Ectodermal cell (in vitro differentiated cells): ENCODE results near the gene HINT1.

Experiments
- H3K27ac ChIP-seq: 2 replicates; pipeline ENCODE4 v1.7.0; 2013; ENCODE audit warnings: mild to moderate bottlenecking, low read depth, low read length; ENCODE audit not compliant: insufficient read depth, poor library complexity, severe bottlenecking
- H3K27me3 ChIP-seq: 2 replicates; pipeline ENCODE4 v1.7.0; 2013; ENCODE audit warnings: mild to moderate bottlenecking, low read length; ENCODE audit not compliant: insufficient read depth, control insufficient read depth, poor library complexity, severe bottlenecking
- H3K36me3 ChIP-seq: one replicate; pipeline ENCODE4 v1.7.0; 2013; ENCODE audit warnings: low read length; ENCODE audit not compliant: control insufficient read depth, insufficient read depth
- H3K4me1 ChIP-seq: one replicate; pipeline ENCODE4 v1.7.0; 2013; ENCODE audit warnings: low read length; ENCODE audit not compliant: control insufficient read depth, insufficient read depth
- H3K4me3 ChIP-seq: 2 replicates; pipeline ENCODE4 v1.7.0; 2013; ENCODE audit warnings: low read depth, low read length, control low read depth; ENCODE audit not compliant: insufficient read depth
- H3K9me3 ChIP-seq: 2 replicates; pipeline ENCODE4 v1.7.0; 2013; ENCODE audit warnings: mild to moderate bottlenecking, low read length, moderate library complexity; ENCODE audit not compliant: control insufficient read depth
- WGBS, 2 experiments: methylation state at CpG; one replicate each; pipeline ENCODE4 v1.1.7; 2013; ENCODE audit warnings: missing lambda C conversion rate in 2 of 2; 5-methylcytosine and 5-hydroxymethylcytosine counted together

Gene HINT1

DNA sequence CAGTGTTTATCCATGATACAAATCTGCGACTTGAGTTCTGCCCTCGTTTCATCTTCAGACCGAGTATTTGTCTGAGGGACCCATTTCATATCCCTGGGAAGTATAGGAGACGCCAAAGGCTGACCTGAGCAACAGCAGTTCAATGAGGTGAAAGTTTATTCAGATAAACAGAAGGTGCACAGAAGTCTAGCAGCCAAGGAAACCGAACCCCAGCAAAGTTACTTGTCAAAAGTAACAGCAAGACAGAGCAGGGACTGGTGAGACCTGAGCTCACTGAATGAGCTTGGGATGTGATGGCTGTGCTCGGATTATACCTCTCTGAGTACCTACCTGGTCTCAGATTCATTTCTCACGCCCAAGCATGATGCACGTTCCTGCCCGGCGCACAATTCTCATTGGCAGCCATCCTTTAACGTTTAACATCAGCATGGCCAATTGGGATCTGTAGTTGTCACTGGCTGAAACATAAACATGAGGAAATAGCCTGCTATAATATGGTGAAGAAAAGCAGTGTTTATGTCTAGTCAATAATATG, 6.3 kb upstream of the HINT1 start:
- no peaks in the 10 kb centered on the region for H3K27me3 ChIP-seq
- H3K4me3 ChIP-seq = peak overlapping the region; percentile 76
- no peak overlapping the region for H3K27ac ChIP-seq
- H3K4me1 ChIP-seq = peaks cover 6% of the 10 kb centered on the region
- H3K36me3 ChIP-seq = no peaks in the 10 kb centered on the region
- 10 to 11% methylated on average over 11 of the region's 11 CpGs for WGBS, 2 experiments
- H3K9me3 ChIP-seq = no peaks in the 10 kb centered on the region

DNA sequence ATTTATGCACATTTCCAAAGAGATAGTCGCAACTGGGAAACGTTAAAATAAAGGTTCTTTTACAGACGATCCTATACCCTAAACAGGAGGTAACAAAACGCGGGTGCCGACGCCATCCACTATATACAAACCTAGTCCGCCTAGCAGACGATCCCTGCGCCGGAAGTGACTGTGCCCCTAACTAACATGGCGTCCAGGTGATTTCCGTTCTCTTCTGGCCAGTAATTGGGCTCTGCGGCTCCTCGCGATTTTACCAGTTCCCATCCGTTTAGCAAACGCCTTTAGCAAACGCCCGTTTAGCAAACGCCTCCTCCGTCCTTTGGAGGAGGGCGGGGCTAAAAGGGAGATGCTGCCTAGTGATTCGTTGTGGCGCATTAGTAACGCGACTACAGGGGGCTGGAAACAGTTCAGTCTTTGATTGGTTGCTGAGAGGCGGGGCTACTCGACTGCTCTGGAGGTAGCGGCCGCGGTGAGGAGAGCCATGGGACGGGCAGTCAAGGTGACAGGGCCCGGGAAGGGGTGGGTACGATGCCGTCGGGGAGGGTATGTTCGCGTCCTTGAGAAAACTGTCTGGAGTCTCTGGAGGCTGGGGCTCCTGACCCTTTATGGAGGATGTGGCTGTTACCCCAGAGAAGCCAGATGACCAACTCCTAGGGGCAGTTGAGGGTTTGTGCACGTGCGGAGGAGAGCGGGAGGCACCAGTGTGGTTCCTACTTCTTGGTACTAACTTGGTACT, 5.7 kb upstream of the HINT1 start, which contains the start of gene LYRM7:
Gene LYRM7, plus strand, starts transcription at position 405 of the 736 bp plus-strand sequence. Its CDS starts 77 bp downstream, at position 482.
- Histone ChIP-seq H3K4me1 (peaks cover 6% of the 10 kb centered on the region), H3K36me3 (no peaks in the 10 kb centered on the region), H3K4me3 (peak within 1 kb of the TSS; percentile 76), H3K9me3 (no peaks in the 10 kb centered on the region), H3K27ac (no peak within 1 kb of the TSS), H3K27me3 (no peaks in the 10 kb centered on the region)
- WGBS, 2 experiments = 0% methylated on average over 42 of the region's 42 CpGs

DNA sequence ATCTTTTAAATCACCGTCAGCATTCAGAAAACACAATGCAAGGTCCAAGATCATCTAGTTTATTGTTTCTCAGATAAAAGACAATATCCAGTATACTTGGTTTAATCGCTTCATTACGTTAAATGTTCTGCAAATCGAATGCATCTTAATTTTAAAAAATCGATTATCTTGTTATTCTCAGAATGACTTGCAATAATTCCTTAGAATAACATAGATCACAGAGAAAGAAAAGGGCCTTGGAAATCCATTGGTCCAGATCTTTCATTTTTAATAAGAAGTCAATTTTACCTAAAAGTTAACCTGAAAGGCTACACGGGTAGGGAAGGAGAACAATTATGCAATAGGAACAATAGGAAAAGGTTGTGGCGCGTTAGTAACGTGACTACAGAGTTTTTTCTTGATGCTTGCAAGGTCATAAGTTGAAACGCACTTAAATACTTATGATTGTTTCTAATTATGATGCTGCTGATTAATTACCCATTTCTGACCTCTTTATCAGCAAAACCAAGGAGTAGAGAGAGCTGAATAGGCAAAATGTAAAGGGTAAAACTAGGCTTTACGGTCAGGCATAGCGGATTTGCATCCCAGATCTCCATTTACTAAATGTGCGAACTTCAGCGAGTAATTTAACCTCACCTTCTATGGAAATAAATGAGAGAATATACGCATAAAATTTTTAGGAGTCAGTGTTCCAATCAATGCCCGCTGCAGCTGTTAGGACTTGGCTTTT, 4.9 kb upstream of the HINT1 start:
- H3K9me3 ChIP-seq = no peaks in the 10 kb centered on the region
- 42 to 54% methylated on average over 12 to 16 of the region's 16 CpGs for WGBS, 2 experiments
- peak overlapping the region; percentile 76 for H3K4me3 ChIP-seq
- H3K27me3 ChIP-seq = no peaks in the 10 kb centered on the region
- H3K36me3 ChIP-seq = no peaks in the 10 kb centered on the region
- H3K27ac ChIP-seq = no peak overlapping the region
- H3K4me1 ChIP-seq = peaks cover 6% of the 10 kb centered on the region

DNA sequence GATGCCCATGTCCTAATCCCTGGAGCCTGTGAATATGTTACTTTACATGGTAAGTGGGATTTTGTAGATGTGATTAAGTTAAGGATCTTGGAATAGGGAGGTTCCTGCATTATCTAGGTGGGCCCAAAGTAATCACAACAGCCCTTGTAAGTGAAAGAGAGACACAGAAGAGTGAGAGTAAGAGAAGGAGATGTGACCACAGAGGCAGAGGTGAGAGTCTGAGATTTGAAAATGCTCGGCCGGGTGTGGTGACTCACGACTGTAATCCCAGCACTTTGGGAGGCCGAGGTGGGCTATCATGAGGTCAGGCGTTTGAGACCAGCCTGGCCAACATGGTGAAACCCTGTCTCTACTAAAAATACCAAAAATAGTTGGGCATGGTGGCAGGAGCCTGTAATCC, 2.6 kb upstream of the HINT1 start:
- Histone ChIP-seq H3K27ac (no peak overlapping the region), H3K27me3 (no peaks in the 10 kb centered on the region), H3K36me3 (no peaks in the 10 kb centered on the region), H3K9me3 (no peaks in the 10 kb centered on the region), H3K4me3 (no peak overlapping the region), H3K4me1 (peaks cover 10% of the 10 kb centered on the region)
- WGBS, 2 experiments = 89 to 90% methylated on average over 5 of the region's 5 CpGs

DNA sequence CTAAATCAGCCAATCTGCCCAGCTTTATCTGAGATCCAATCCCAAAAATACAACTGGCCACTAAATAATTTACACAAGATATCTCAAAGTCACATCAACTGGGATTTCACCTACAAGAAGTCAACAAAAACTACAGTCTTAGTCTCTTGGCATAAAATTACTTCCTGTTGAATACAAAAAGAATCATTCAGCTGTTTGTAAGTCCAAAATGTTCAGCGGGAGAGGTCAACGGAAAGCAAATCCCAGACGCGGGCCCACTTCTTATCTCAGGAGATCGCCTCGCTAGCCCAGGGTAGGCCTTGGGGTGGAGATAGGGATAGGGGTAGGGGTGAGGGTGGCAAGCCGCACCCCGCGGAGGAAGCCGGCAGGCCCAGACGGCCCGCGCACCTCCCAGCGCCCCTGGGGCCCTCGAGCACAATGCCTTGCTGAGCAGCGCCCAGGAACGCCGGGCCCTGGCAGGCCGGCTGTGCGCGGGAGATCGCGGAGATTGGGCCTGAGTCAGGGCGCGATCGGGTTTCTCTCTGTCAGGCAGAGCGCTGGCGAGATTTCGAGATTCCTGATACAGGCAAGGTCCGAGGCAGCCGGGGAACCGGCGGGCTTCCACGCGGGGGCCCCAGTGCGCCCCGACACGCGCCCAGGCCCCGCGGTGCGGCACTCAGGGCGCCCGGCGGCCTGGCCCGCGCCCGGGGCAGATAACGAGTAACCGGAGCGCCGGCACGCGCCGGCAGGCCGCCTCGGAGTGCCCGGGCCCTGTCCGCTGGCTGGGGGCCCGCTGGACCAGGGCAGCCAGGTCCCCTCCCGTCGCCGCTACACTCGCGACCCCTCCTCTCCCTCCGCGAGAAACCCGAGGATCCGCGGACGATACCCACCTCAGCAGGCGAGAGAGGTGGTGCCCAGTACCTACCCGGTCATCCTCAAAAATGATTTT, 601 bp downstream of the HINT1 start:
- Histone ChIP-seq H3K27me3 (no peaks in the 10 kb centered on the region), H3K27ac (peak overlapping the region; percentile 11), H3K4me3 (peak overlapping the region; percentile 63), H3K9me3 (no peaks in the 10 kb centered on the region), H3K36me3 (peaks cover 12% of the 10 kb centered on the region), H3K4me1 (peaks cover 4% of the 10 kb centered on the region)
- WGBS, 2 experiments = 0% methylated on average over 73 of the region's 73 CpGs

DNA sequence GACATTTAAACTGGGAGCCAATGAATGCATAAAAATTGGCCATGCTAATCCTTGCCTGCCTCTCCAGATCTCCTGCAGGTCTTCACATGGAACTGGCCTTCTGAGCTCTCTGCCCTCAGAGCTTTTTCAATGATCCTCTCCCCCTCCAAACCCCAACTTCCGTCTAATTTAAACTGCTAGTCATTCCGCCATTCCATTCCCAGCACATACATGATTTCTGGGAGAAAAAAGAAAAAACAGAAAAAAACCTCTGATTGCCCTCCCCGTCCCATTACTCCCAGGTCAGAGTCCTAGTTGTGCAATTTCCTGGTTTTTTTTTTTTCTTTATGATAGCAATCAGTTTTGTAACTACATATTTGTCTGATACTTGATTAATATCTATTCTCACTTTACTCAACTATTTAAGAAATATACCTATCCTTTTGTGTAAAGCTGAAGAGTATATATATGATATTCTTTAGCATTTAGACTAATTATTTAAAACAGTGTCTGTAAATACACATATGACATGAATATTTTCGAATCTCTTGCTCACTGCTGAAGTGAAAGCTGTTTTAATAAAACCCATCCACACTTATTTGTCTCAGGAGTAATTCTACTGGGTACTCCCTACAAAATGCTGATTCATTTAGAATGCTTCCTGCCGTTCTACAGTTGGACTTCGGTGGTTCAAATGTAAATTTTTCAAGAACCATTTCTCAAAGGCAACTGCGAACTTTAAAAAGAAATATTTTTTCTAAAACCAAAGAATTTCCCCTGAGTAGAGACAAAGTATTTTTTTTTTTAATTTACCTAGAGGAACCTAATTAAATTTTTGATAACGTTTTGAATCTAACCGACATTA, 1.6 kb downstream of the HINT1 start:
- Histone ChIP-seq H3K27me3 (no peaks in the 10 kb centered on the region), H3K27ac (no peak overlapping the region), H3K4me3 (peak overlapping the region; percentile 63), H3K9me3 (no peaks in the 10 kb centered on the region), H3K36me3 (peaks cover 21% of the 10 kb centered on the region), H3K4me1 (peaks cover 4% of the 10 kb centered on the region)
- 30 to 32% methylated on average over 5 to 7 of the region's 9 CpGs for WGBS, 2 experiments

DNA sequence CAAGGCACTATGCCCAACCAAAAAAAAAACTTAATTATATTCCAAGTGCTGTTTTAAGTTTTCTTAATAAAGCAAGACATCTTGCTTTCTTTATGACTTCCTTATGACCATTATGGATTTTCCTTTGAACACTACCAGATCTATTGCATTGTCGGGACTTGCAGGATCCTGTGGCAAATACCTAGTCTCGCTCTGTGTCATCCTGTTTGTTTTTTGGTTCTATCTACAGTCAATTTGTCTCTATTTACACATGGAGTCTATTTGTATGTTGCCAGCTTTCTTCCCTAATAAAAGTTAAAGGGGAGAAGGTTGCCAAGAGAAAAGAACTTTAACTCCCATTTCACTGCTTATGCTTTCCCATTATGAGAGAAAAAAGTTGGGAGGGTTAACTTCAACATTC, 4.9 kb downstream of the HINT1 start:
- Histone ChIP-seq H3K9me3 (no peaks in the 10 kb centered on the region), H3K27ac (no peak overlapping the region), H3K36me3 (peaks cover 29% of the 10 kb centered on the region), H3K4me1 (peaks cover 4% of the 10 kb centered on the region), H3K27me3 (no peaks in the 10 kb centered on the region), H3K4me3 (no peak overlapping the region)
- 69 to 86% methylated on average over 2 of the region's 2 CpGs for WGBS, 2 experiments

DNA sequence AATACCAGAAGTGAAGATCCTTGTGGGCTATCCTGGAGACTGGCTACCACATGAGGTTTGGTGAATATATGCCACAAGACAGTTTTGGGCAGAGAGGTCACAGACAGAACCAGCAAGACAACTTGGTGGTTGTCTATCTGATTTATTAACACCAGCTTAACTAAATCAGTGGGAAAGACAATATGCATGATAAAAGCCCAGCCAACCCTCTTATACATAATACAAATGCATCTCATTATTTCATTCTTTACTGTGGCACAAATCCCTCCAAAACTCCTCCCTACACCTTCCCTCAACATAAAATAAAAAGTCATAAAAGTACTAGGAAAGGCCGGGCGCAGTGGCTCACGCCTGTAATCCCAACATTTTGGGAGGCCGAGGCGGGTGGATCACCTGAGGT, 8.1 kb downstream of the HINT1 start:
- H3K4me1 ChIP-seq = no peaks in the 10 kb centered on the region
- no peaks in the 10 kb centered on the region for H3K27me3 ChIP-seq
- WGBS, 2 experiments = 91 to 94% methylated on average over 5 of the region's 5 CpGs
- H3K9me3 ChIP-seq = no peaks in the 10 kb centered on the region
- no peak overlapping the region for H3K4me3 ChIP-seq
- H3K27ac ChIP-seq = no peak overlapping the region
- peaks cover 24% of the 10 kb centered on the region for H3K36me3 ChIP-seq

DNA sequence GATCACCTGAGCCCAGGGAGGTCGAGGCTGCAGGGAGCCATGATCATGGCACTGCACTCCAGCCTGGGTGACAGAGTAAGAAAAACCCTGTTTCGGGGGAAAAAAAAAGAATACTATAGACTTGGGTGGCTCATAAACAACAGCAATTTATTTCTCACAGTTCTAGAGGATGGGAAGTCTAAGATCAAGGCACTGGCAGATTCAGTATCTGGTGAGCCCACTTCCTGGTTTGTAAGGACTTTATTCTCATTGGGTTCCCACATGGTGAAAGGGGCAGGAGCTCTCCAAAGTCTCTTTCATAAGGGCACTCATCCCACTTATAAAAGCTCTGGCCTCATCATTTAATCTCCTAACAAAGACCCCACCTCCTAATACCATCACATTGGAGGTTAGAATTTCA, 8.7 kb downstream of the HINT1 start:
- H3K9me3 ChIP-seq = no peaks in the 10 kb centered on the region
- WGBS, 2 experiments = 87 to 91% methylated on average over 2 of the region's 2 CpGs
- H3K27me3 ChIP-seq = no peaks in the 10 kb centered on the region
- no peak overlapping the region for H3K27ac ChIP-seq
- H3K4me3 ChIP-seq = no peak overlapping the region
- H3K4me1 ChIP-seq = no peaks in the 10 kb centered on the region
- H3K36me3 ChIP-seq = peaks cover 24% of the 10 kb centered on the region
